COR-L47 (cell line): Measurements from ENCODE around the gene CXCL12.

ENCODE experiments used
- DNase-seq: peaks from one replicate; lab custom pipeline; 2025; lab: John Stamatoyannopoulos, UW

CXCL12 gene

DNA sequence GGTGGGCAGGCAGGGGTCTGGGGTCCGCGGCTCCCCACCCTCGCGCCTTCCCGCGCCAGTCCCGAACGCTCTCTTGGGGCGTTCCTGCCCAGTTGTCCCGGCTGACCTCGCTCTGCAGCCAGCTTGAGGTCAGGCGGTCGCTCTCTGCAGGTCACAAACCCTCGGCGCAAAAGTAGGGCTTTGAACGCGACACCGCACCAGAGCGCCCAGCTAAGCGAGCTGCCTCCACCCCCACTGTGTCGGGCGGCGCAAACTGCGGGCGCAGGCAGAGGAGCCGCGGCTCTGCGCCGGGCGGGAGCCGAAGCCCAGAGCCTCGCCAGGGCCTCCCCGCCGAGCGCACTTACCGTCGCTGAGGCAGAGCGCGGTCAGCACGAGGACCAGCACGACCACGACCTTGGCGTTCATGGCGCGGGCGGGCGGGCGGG, 284 bp downstream of the CXCL12 start:
- no peak for DNase-seq

GRCh38 chr10:44383749-44384600, 922 bp downstream of the CXCL12 start:
- no peak for DNase-seq

DNA sequence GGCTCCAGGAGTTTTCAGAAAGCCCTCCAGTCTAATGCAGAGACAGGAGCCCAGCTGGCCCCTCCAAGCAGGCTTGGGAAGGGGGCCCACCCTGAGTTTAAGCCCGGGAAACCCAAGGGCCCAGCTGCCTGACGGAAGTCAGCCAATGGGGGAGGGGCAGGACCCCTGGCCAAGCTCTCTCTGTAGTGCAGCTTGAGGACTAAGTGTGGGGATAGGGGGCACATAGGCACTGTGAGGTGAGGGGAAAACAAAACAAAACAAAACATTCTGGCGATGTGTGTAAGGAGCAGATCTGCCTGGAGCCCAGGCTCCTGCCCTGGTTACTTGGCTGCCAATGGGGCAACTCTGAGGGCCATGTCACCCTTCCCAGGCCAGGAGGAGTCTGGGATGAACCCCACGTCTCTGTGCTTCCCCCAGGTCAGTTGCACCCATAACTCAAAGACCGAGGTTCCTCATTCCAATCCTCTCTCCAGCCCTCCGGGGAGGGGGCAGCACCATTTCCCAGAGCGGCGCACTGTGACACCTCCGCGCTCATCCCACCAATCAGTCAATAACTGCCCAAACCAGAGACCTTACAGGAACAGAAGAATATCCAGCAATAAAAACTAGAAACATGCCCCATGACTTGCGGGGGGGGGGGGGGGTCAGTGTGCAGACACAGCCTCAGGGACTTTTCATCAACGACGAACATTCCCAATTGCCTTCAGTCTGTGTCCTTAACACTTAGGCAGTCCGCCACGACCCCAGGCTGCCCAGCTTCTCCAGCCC, 1.7 kb downstream of the CXCL12 start:
- DNase-seq: no peak

DNA sequence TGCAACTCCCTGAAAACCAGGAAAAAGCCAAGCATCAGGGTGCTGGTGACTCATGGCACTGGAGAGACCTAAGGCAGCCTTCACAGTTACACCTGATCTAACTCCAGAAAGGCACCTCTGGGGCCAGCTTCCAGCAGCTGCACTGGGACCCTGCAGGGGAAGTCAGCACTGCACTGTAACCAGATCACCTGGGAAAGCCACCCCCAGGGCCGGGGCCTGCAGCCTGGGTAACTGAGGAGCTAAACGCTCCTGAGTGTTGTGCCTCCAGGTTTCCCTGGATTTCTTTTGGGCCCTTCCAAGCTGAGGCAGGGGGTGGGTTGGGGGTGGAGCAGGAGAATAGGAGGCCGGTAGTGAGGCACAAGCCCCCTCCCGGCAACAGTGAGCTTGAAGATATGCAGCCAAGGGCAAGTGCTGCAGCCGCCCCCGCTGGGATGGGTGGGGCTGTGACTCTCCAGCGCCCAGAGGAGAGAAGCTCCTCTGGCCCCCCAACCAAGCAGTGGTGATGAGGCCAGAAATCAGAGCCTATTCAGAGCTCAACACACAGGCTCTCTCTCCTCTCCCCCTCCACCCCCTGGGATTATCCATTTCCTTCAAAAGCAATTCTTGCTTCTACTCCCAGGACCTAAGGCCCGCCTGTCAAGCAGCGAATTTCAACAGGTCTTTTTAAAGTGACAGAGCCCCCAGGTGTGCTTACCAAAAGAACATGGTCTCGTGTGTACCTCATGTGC, 2.6 kb downstream of the CXCL12 start:
- no peak for DNase-seq

DNA sequence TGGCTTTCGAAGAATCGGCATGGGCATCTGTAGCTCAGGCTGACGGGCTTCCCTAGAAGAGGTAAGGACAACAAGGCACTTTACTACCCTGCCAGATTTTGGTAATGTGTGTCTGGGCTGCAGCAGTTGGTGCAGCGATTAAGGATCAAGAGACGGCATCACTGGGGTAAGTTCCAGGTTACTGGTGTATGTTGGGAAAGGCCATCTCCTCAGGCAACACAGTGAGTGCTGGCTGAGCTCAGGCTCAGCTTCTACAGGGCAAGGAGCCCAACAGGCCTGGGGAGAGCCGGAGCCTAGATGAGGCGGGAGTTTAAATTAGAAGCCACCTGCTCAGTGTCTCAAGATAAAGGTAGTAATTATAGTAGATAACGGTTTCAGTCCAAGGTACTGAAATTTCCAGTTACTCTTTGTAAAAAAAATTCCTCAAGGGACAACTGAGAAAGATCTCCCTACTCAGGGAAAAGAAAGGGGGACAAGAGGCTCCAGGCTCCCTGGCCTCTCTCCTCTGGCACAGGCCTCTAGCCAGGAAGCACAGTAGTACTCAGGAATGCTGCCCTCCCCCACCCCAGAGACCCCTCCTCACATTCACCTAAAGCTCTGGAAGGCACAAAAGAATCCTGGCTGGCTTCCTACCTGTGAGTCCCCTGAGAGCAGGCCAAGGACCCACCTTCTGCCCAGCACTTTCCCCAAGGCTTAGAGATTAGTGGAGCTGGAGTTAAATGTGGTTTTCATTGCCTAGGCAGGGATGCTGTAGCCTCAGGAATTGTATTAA, 3.9 kb downstream of the CXCL12 start:
- DNase-seq: no peak

DNA sequence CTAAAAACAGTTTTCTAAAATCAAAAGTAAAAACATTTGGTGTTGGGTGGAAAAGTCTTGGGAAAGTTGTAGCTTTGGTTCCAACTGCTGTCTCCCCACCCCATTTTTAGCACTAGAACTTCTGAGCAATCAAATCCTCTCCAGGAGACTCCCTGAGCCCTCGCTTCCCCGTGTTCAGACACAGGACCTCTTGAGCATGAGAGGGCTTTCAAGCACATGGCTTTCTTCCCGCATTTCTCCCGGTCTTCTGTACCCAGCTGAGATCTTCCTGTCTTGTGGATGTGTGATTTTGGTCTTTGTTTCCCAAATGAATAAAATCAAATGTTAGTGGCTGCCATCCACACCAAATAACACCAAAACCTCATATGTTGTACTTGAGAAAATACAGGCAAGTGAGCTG, 5.0 kb downstream of the CXCL12 start:
- DNase-seq: no peak

- DNase-seq: no peak
These were observed 6.3 kb downstream of the CXCL12 start for GRCh38 chr10:44378626-44379025.

DNA sequence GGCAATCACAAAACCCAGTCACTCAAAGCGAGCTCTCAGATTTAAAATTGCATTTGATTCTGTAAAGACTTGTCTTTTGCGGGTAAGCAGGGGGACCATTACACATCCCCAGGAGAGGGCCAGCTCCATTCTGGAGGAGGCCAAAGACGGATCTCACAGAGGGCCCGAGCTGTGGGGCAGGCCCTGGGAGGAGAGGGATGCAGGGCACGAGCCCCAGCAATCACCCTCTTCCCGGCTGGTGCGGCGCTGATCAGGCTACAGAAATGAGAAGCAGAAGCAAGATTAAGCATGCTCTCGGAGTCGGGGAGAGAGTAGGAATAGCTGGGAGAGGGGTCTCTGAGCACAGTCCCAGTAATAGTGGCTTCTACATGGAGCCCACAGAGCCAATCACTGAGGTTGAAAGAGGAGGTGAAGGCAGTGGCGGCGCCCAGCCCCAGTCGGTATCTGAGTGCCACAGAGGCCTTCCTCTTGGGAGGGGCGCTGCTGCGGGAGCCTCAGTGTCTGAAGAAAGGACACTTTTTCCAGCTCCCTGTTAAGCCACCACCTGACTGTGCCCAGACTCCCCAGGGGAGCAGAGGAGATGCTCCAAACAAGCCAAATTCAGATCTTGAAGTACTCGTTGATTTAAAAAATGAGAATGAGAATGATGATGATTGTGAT, 7.1 kb downstream of the CXCL12 start:
- DNase-seq: no peak

DNA sequence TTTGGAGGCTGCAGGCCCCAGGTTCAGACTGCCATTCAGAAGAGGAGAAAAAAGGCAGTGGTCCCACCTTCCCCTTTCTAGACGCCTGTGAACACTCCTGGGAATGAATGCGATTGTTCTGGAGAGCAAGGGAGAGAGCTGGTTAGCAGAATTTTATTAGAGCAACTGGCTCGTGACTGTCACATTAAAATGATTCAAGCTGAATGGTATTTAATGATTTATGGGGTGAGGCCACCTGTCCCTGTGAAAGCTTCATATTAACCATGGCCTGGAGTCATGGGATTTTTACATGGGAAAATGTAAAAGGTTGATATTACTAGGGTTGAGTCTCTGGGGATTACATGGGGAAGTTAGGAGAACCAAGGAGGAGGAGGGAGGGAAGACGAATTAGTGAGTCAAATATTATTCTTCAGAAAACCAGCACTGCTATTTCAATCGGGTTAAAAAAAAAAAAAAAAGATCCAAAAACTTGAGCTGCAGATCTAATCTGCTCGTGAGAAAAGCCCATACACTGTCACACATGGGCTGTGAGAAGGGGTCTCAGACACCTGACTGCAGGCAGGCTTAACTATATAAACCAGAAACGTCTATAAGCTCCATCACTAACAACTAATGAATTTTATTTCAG, 8.3 kb downstream of the CXCL12 start:
- DNase-seq: no peak

DNA sequence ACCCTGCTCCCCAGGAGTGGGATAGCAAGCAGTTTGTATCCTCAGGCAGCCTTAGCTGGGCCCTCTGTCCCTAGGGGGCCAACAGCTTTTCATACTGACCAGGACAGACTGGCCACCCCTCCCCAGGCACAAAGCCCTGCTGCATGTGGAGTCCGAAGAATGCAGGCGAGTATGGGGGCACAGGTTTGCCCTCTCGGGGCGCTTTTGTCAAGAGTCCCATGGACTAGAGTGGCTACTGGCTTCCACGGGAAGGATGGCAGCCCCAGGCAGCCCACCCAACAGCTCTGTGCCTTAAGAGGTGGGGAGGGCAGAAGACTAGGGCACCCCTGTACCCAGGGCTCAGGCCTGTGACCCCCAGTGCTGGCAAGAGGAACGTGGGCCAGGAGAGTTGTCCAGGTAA, 10.7 kb downstream of the CXCL12 start:
- DNase-seq: no peak

- DNase-seq: no peak
These were observed 11.4 kb downstream of the CXCL12 start for GRCh38 chr10:44373341-44373995.

GRCh38 chr10:44372181-44372580, 12.7 kb downstream of the CXCL12 start:
- DNase-seq: no peak

- DNase-seq: no peak
These were observed 14.1 kb downstream of the CXCL12 start for GRCh38 chr10:44370731-44371248.

- no peak for DNase-seq
These were observed 15.0 kb downstream of the CXCL12 start for GRCh38 chr10:44369854-44370253.

DNA sequence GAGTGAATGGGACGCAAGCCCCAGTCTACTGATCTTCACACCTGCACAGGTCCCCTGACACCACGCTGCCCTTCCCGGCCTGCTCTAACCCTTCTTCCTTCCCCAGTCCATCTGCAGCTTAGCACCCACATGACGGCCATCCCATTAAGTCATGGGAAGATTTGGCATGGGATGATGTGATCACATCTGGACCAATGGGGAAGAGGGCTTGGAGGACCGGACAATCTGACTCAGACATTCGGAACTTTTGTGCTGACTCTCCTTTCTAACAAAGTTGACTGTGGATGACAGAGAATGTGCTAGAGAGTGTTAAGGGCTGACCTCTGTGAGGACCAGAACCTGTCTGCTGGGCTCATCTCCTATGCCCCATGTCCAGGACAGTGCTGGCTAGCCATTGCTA, 15.6 kb downstream of the CXCL12 start:
- no peak for DNase-seq

GRCh38 chr10:44368637-44369036, 16.3 kb downstream of the CXCL12 start:
- DNase-seq: no peak

DNA sequence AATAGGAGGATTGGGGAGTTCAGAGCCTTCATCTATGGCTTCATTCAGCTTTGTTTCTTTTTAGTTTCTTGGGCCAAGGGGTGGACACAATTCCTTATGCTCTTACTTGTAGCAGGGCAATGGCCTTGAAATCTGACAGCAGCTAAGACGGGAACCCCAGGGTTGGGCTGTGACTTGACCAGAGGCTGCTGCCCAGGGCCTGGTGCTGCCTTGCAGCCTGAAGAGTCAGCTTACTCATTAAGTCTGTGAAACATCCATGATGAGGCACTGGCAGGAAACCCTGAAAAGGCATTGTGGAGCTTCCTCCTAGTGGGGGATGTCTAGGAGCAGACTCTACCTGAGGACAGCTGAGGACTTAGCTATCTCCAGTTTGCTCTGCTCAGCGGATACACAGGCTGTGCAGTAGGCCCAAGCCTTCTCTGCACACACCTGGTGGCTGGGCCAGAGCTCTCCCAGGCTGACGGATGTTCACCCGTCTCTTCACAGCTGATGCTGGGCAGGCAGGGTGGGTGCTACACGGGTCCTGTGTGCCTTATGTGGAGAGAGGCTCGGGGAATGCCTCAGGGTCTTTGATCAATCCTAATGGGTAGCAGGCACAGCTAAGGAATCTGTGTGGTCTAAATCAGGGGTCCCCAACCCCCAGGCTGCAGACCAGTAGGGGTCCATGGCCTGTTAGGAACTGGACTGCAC, 17.8 kb downstream of the CXCL12 start:
- no peak for DNase-seq

DNA sequence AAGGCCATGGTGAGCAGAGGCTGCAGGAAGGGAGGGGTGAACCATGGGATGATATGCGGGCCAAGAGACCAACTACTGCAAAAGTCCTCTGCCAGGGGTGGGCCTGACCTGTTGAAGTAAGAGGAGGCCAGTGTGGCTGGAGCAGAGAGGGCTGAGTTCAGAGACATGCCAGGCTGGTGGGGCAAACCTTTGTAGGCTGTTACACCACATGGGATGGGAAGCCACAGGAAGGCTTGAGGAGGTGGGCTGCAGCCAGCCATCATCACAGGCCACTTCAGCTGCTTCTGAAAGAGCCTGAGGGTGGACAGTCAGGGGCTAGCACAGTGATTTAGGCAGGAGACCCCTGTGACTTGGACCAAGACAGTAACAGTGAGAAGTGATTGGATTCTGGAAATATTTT, 20.3 kb downstream of the CXCL12 start:
- no peak for DNase-seq

DNA sequence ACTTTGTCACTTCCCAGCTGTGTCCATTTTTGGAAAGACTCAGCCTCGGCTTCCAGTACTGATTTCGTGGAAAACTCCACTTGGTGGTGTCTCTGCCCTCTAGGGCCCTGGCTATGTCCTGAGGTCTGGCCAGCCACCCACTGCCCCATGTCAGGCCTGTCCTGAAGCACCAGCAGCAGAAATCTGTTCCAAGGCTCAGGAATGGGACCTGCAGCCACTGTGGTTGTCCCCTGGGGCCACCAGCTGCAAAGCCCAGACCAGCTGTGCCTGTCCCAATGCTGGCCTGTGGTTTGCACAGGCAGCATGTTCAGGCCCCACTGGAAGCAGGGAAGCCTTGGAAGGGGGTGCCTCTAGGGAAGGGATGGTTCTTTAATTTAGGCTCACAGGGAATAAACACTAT, 21.2 kb downstream of the CXCL12 start:
- no peak for DNase-seq
